ENCODE results near the gene PSMD1. TPM values are rescaled to one million over a fixed set of nuclear protein-coding genes. Genes with fewer than 3 reads are reported as not detected.
A peak's percentile ranks its signal among the peaks of the same experiment; 100 is the strongest.
"Not testable (repeated sequence)": the region's sequence is repeated elsewhere in the genome, so short reads cannot be mapped to it uniquely, and the experiment has no call there.

Gene PSMD1
- total RNA-seq, 1 donor from 2014 or later: 87.3 TPM

DNA sequence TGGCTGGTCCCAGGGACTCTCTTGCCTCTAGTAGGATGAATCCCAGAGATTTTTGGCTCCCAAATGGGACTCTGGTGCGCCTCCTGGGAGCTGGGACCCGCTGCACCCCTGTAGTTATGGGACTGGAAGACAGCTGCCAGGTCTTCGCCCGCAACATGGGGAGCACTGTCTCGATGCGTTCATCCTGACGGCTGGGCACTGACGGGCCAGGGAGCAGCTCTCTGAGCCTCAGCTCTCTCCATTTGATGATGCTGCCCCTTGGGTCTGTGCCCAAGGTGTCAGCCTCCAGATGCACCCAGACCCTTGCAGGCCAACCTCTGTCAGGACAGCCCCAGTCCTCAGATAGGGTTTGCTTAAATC, 132.5 kb downstream of the PSMD1 start:
- DNase-seq (ENCODE audit: low read depth): no peak
- H3K4me3 ChIP-seq (ENCODE audit: low read depth, low read length): no peak overlapping the region
- TF ChIP-seq, protein P1, sequence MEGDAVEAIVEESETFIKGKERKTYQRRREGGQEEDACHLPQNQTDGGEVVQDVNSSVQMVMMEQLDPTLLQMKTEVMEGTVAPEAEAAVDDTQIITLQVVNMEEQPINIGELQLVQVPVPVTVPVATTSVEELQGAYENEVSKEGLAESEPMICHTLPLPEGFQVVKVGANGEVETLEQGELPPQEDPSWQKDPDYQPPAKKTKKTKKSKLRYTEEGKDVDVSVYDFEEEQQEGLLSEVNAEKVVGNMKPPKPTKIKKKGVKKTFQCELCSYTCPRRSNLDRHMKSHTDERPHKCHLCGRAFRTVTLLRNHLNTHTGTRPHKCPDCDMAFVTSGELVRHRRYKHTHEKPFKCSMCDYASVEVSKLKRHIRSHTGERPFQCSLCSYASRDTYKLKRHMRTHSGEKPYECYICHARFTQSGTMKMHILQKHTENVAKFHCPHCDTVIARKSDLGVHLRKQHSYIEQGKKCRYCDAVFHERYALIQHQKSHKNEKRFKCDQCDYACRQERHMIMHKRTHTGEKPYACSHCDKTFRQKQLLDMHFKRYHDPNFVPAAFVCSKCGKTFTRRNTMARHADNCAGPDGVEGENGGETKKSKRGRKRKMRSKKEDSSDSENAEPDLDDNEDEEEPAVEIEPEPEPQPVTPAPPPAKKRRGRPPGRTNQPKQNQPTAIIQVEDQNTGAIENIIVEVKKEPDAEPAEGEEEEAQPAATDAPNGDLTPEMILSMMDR (conservative IDR thresholded peaks at IDR 0.05; ENCODE audit: low read depth, low read length): no peak

DNA sequence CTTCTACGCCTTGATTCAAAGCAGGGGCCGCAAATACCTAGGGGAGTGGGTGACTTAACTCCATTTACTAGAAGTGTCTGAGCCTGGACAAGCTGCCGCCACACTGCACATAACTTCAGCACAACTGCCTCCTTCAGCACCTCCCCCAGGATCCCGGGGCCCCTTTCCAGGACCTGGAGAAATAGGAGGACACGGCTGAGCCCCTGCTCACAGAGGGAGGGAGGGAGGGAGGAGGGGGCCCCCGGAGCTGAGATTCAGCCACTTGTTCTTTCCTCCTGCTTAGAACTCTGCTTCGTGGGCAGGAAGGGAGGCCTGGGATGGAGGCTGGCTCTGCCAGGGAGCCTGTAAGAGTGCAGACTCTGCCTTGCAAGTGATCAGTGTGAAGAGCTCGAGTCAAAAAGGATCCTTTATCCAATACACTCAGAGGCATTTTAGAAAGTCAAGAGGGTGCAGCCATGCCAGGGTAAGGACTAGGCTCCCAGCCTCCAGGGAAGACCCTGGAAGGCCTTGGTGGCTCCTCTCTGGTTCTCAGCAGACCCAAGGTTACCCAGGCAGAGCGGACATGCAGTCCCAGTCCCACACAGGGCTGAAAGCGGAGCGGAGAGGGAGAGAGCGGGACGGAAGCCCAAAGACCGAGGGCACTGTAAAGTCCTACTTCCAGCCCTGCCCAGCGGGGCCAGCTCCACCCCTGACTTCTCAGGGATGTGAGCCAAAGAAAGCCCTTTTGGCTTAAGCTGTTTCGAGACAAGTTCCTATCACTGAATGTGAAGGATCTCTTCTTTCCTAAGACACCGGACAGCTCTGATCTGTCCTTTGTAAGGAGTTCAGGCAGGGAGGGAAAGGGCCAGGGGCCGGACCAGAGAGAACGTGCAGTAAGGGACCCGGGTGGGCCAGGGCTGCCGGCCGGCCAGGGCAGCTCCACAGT, 133.2 kb downstream of the PSMD1 start:
- H3K4me3 ChIP-seq (ENCODE audit: low read depth, low read length): no peak overlapping the region
- no peak for DNase-seq (ENCODE audit: low read depth)
- TF ChIP-seq, protein P1 (conservative IDR thresholded peaks at IDR 0.05; ENCODE audit: low read depth, low read length): no peak

DNA sequence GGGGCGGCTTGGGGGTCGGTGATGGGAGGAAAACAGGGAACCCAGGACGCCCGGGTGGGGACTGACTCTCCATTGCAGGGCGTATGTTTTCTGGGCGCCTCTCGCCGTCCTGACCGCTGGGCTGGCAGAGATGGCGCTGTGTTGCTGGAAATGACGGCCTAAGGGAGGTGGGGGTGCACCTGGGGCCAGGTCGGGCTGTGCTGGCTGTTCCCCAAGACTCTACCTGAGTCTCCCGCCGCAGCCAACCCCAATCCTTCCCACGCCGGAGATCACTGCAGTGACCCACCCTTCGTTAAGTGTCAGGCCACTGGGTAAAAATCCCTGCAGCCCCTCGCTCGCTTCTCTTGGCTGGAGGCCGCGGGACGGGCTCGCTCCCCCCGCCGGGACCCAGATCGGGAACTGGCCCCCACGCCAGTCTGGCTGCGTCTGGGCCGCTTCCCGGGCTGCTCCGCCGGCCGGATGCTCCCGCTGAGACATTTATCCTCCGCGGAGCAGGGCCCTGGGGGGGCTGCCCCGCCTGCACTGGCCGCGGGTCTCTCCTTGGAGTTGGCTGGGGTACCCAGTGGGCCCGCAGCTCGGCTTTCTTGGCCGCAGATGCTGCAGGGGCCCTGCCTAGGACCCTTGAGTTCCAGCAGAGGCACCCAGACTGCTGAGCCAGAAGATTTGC, 134.0 kb downstream of the PSMD1 start:
- TF ChIP-seq, protein P1 (conservative IDR thresholded peaks at IDR 0.05; ENCODE audit: low read depth, low read length): peak; percentile 6
- peak overlapping the region; percentile 35 for H3K4me3 ChIP-seq (ENCODE audit: low read depth, low read length)
- no peak for DNase-seq (ENCODE audit: low read depth)

DNA sequence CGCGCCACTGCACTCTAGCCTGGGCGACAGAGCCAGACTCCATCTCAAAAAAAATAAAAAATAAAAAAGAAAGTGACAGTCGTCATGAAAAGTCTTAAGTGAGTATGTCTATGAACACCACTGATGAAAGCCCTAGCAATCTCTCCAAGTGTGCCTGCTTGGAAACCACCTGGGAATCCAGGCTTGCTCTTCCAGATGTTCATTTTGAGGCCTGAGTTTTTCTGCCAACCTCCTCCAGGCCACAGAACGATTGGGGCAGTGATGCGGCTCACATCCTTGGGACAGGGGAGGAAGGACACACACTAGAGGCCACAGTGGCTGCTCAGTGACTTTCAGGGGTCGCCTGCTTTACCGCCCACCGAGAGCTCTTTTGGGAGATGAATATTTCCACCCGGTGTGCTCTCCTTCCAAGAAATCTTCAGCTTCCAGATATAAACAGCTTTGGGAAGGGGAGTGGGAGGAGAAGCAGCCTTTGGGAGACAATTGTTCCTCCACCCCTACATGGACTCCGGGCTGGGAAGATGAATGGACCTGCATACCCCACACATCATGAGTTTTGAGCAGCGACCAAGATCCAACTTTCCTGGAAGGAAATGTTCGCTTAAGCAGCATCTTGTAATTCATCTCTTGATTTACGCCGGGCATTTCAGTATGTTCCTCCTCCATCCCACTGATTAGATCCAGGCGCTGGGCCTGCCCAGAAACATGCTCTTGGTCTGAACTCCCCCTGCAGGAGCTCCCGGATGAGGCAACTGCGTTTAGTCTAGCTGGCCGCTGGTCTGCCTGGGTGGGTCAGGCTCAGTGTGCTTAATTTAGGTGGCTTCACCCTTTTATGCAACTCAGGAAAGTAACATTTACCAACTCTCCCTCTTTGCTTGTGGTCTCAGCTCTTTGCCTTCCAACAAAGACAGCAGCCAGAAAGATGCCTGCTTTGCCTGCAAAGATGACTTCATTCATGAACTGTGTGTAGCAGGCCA, 135.5 kb downstream of the PSMD1 start:
- no peak for DNase-seq (ENCODE audit: low read depth)
- H3K4me3 ChIP-seq (ENCODE audit: low read depth, low read length): no peak overlapping the region
- TF ChIP-seq, protein P1 (conservative IDR thresholded peaks at IDR 0.05; ENCODE audit: low read depth, low read length): peak; percentile 74

DNA sequence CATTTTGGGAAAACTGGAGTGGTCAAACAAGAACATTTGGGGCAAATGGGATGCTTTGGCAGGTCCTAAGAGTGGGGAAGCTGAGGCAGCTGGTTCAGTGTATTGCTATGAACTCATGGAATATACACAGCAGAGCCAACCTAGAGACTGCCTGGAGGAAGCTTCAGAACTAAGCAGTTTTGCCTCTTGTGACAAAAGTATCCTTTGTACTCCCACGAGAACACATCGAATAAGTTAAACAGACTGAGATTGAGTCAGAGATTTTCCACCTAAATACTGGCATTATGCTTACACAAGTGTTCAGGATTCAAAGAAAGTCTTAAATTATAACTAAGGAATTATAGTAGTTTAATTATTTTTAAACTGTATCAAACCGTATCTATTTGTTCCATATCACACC, 136.5 kb downstream of the PSMD1 start:
- no peak for DNase-seq (ENCODE audit: low read depth)
- TF ChIP-seq, protein P1 (conservative IDR thresholded peaks at IDR 0.05; ENCODE audit: low read depth, low read length): no peak
- H3K4me3 ChIP-seq (ENCODE audit: low read depth, low read length): no peak overlapping the region

DNA sequence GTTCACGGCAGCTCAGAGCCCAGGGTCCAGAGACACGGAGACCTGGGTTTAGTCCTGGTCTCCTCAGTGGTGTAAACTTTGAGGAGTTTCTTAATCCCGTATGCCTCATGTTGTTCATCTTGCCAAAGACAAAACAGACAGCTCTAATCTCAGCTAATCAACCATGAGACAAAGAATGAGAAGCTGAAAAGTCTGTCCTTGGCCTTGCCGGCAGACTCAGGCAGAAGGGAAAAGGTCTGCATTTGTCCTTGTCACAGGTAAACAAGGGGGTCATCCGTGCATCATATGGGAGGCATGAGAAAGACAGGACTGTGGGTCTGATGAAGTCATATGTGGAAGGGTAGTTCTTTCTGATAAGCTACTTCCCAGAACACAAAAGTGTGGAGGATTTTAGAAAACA, 139.9 kb downstream of the PSMD1 start:
- H3K4me3 ChIP-seq (ENCODE audit: low read depth, low read length): no peak overlapping the region
- DNase-seq (ENCODE audit: low read depth): no peak
- TF ChIP-seq, protein P1 (conservative IDR thresholded peaks at IDR 0.05; ENCODE audit: low read depth, low read length): no peak

DNA sequence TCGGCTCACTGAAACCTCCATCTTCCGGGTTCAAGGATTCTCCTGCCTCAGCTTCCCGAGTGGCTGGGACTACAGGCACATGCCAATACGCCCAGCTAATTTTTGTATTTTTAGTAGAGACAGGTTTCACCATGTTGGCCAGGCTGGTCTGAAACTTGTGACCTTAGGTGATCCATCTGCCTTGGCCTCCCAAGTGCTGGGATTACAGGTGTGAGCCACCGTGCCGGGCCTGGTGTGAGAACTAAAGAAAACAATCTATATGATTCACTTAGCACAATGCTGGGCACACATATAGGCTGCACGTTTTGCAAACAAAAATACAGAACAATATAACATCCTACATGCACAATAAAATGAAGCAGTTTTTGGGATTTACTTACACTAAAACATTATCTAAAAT, 140.5 kb downstream of the PSMD1 start:
- not testable (repeated sequence) for H3K4me3 ChIP-seq (ENCODE audit: low read depth, low read length); DNase-seq (ENCODE audit: low read depth)

Measured in epithelial cell of proximal tubule (primary cell).